Erythroblast (primary cell): ENCODE measurements around the gene LMBR1.

ENCODE experiments used
- GATA1 ChIP-seq: IDR thresholded peaks from 2 replicates; pipeline ENCODE4 v1.6.1; 2011; ENCODE audit warnings: low read depth, mild to moderate bottlenecking, control low read depth, low read length, moderate library complexity
- POLR2A ChIP-seq: IDR thresholded peaks from 2 replicates; pipeline ENCODE4 v1.6.1; 2011; ENCODE audit warnings: mild to moderate bottlenecking, low read length

GRCh38 chr7:156918635-156919034 lies 25.7 kb upstream of the LMBR1 start:
- no peak for TF ChIP-seq POLR2A
- TF ChIP-seq GATA1 = no peak
